ENCODE measurements around the gene ALG1L2.
"Not testable (repeated sequence)": the region's sequence is repeated elsewhere in the genome, so short reads cannot be mapped to it uniquely, and the experiment has no call there.

ALG1L2 gene

GRCh38 chr3:130081351-130081881 is at the start of gene ALG1L2:
ALG1L2 (plus strand) TSS chr3:130081831; CDS start chr3:130082017, 186 bp downstream.
- no peak for DNase-seq (ENCODE audit: low read depth in 2 of 2)

GRCh38 chr3:130037126-130037815 is 44.4 kb upstream of the ALG1L2 start:
- not testable (repeated sequence) for DNase-seq (ENCODE audit: low read depth in 2 of 2)

GRCh38 chr3:130042736-130043135 is 38.9 kb upstream of the ALG1L2 start:
- not testable (repeated sequence) for DNase-seq (ENCODE audit: low read depth in 2 of 2)

- not testable (repeated sequence) for DNase-seq (ENCODE audit: low read depth in 2 of 2)
These were observed 38.0 kb upstream of the ALG1L2 start for GRCh38 chr3:130043658-130044057.

GRCh38 chr3:130044370-130044769 is 37.3 kb upstream of the ALG1L2 start:
- DNase-seq (ENCODE audit: low read depth in 2 of 2): no peak

GRCh38 chr3:130048726-130049125 is 32.9 kb upstream of the ALG1L2 start:
- no peak for DNase-seq (ENCODE audit: low read depth in 2 of 2)

GRCh38 chr3:130052366-130052765 is 29.3 kb upstream of the ALG1L2 start:
- DNase-seq (ENCODE audit: low read depth in 2 of 2): not testable (repeated sequence)

GRCh38 chr3:130052965-130053364 is 28.7 kb upstream of the ALG1L2 start:
- not testable (repeated sequence) for DNase-seq (ENCODE audit: low read depth in 2 of 2)

GRCh38 chr3:130057536-130058266 is 23.9 kb upstream of the ALG1L2 start:
- DNase-seq (ENCODE audit: low read depth in 2 of 2): not testable (repeated sequence)

- not testable (repeated sequence) for DNase-seq (ENCODE audit: low read depth in 2 of 2)
These were observed 23.4 kb upstream of the ALG1L2 start for GRCh38 chr3:130058267-130058657.

- not testable (repeated sequence) for DNase-seq (ENCODE audit: low read depth in 2 of 2)
These were observed 22.9 kb upstream of the ALG1L2 start for GRCh38 chr3:130058716-130059115.

- not testable (repeated sequence) for DNase-seq (ENCODE audit: low read depth in 2 of 2)
These were observed 22.5 kb upstream of the ALG1L2 start for GRCh38 chr3:130059162-130059561.

- DNase-seq (ENCODE audit: low read depth in 2 of 2): no peak
These were observed 8.0 kb upstream of the ALG1L2 start for GRCh38 chr3:130073582-130073981.

- DNase-seq (ENCODE audit: low read depth in 2 of 2): no peak
These were observed 4.0 kb upstream of the ALG1L2 start for GRCh38 chr3:130077636-130078035.

GRCh38 chr3:130083363-130084090 is 1.9 kb downstream of the ALG1L2 start:
- not testable (repeated sequence) for DNase-seq (ENCODE audit: low read depth in 2 of 2)

- DNase-seq (ENCODE audit: low read depth in 2 of 2): no peak
These were observed 2.9 kb downstream of the ALG1L2 start for GRCh38 chr3:130084436-130084980.

GRCh38 chr3:130085881-130086280 is 4.2 kb downstream of the ALG1L2 start:
- DNase-seq (ENCODE audit: low read depth in 2 of 2): no peak

GRCh38 chr3:130086628-130087027 is 5.0 kb downstream of the ALG1L2 start:
- not testable (repeated sequence) for DNase-seq (ENCODE audit: low read depth in 2 of 2)

GRCh38 chr3:130088061-130088460 is 6.4 kb downstream of the ALG1L2 start:
- no peak for DNase-seq (ENCODE audit: low read depth in 2 of 2)

GRCh38 chr3:130090681-130091080 is 9.1 kb downstream of the ALG1L2 start:
- DNase-seq (ENCODE audit: low read depth in 2 of 2): not testable (repeated sequence)

GRCh38 chr3:130091958-130092357 is 10.3 kb downstream of the ALG1L2 start:
- no peak for DNase-seq (ENCODE audit: low read depth in 2 of 2)
